Vagina (tissue), 2 donors: Measurements from ENCODE around the gene CD200R1. TPM values are rescaled to one million over a fixed set of nuclear protein-coding genes. Genes with fewer than 3 reads are reported as not detected.

Source experiments
- DNase-seq, 2 donors: peaks; one replicate each; pipeline ENCODE4 v3.0.0-alpha.2; 2017; ENCODE audit errors: extremely low spot score in 2 of 2
- H3K27ac ChIP-seq: fragments of 200-600 bp; sonication (generic); one replicate; pipeline ENCODE4 v1.5.1; 2019
- H3K27me3 ChIP-seq: fragments of 200-600 bp; sonication (generic); one replicate; pipeline ENCODE4 v1.5.1; 2019
- H3K36me3 ChIP-seq, 2 donors: fragments of 200-600 bp; sonication (generic); one replicate each; pipeline ENCODE4 v1.5.1; 2017 to 2019
- H3K4me1 ChIP-seq: fragments of 200-600 bp; sonication (generic); one replicate; pipeline ENCODE4 v1.5.1; 2019
- H3K4me3 ChIP-seq, 2 donors: fragments of 200-600 bp; sonication (generic); 1 replicate in 1 of 2; 2 replicates in 1 of 2; pipeline ENCODE4 v1.5.1; 2016 to 2019
- H3K9me3 ChIP-seq: fragments of 200-600 bp; sonication (generic); one replicate; pipeline ENCODE4 v1.5.1; 2019
- CTCF ChIP-seq, 3 experiments: fragments of 450-650 bp in 2 of 3; fragments of 200-600 bp in 1 of 3; sonication (generic) in 1 of 3; IDR thresholded peaks; one replicate each; pipeline ENCODE4 v1.5.1; 2017 to 2019; ENCODE audit warnings: antibody characterized with exemption in 3 of 3, mild to moderate bottlenecking in 2 of 3, moderate library complexity in 2 of 3
- POLR2A ChIP-seq, 2 donors: fragments of 450-650 bp; IDR thresholded peaks; one replicate each; pipeline ENCODE4 v1.6.1; 2017; ENCODE audit warnings: antibody characterized with exemption in 2 of 2, mild to moderate bottlenecking in 2 of 2, moderate library complexity in 2 of 2
- POLR2AphosphoS5 ChIP-seq, 2 donors: sonication (generic); formaldehyde crosslinking; IDR thresholded peaks; one replicate each; pipeline ENCODE4 v1.9.0; 2017; ENCODE audit warnings: antibody characterized with exemption in 2 of 2, mild to moderate bottlenecking in 2 of 2, low read depth in 1 of 2; ENCODE audit not compliant: insufficient read depth in 1 of 2
- intact Hi-C: fragments of 100-400 bp; cut with DNase I; formaldehyde crosslinking; loops from one replicate; pipeline ENCODE4 v1.15.1; 2023
- total RNA-seq: library from RNA; depleted of rRNA; stranded (reverse); fragments of >200 nt; gene quantifications from one replicate; pipeline ENCODE4 v1.2.3, GENCODE V29; 2016

Gene CD200R1
- total RNA-seq, 1 donor from 2014 or later = 0.49 TPM

GRCh38 chr3:113013593-113013992 lies 38.7 kb upstream of the CD200R1 start:
- intact Hi-C loops = no loop called here
- no peak for DNase-seq
- Histone ChIP-seq H3K36me3 (peaks cover 0 to 15% of the 10 kb centered on the region in 2 donors), H3K4me1 (peaks cover 11% of the 10 kb centered on the region), H3K9me3 (no peaks in the 10 kb centered on the region), H3K27me3 (no peaks in the 10 kb centered on the region), H3K27ac (no peak overlapping the region), H3K4me3 (no peak overlapping the region)
- TF ChIP-seq CTCF (IDR thresholded peaks at IDR 0.05) = no peak
- TF ChIP-seq POLR2A (IDR thresholded peaks at IDR 0.05) = no peak
- TF ChIP-seq POLR2AphosphoS5 (IDR thresholded peaks at IDR 0.05; ENCODE audit: insufficient read depth in 1 of 2, low read depth in 1 of 2) = no peak

GRCh38 chr3:113008117-113008516 lies 33.2 kb upstream of the CD200R1 start:
- H3K4me1 ChIP-seq = no peaks in the 10 kb centered on the region
- no peaks in the 10 kb centered on the region for H3K27me3 ChIP-seq
- TF ChIP-seq POLR2A (IDR thresholded peaks at IDR 0.05) = no peak
- no peak for TF ChIP-seq POLR2AphosphoS5 (IDR thresholded peaks at IDR 0.05; ENCODE audit: insufficient read depth in 1 of 2, low read depth in 1 of 2)
- no peak for TF ChIP-seq CTCF (IDR thresholded peaks at IDR 0.05)
- H3K9me3 ChIP-seq = no peaks in the 10 kb centered on the region
- no peak overlapping the region for H3K27ac ChIP-seq
- DNase-seq = no peak
- H3K4me3 ChIP-seq = no peak overlapping the region
- H3K36me3 ChIP-seq = peaks cover 0 to 35% of the 10 kb centered on the region in 2 donors
- intact Hi-C loops = no loop called here

GRCh38 chr3:113006359-113007056 lies 31.6 kb upstream of the CD200R1 start:
- no peak for DNase-seq

GRCh38 chr3:113005611-113006010 lies 30.7 kb upstream of the CD200R1 start:
- H3K4me3 ChIP-seq = no peak overlapping the region
- TF ChIP-seq POLR2A (IDR thresholded peaks at IDR 0.05) (no peak), CTCF (IDR thresholded peaks at IDR 0.05) (no peak), POLR2AphosphoS5 (IDR thresholded peaks at IDR 0.05; ENCODE audit: insufficient read depth in 1 of 2, low read depth in 1 of 2) (no peak)
- H3K9me3 ChIP-seq = no peaks in the 10 kb centered on the region
- no peak for DNase-seq
- no peaks in the 10 kb centered on the region for H3K4me1 ChIP-seq
- intact Hi-C loops = no loop called here
- H3K27me3 ChIP-seq = no peaks in the 10 kb centered on the region
- no peak overlapping the region for H3K27ac ChIP-seq
- peaks cover 0 to 56% of the 10 kb centered on the region in 2 donors for H3K36me3 ChIP-seq

More at GRCh38 chr3:113006359-113007056, 31.6 kb upstream of the CD200R1 start:
- Histone ChIP-seq H3K9me3 (no peaks in the 10 kb centered on the region), H3K27ac (no peak overlapping the region), H3K4me1 (no peaks in the 10 kb centered on the region), H3K36me3 (peaks cover 0 to 50% of the 10 kb centered on the region in 2 donors), H3K4me3 (no peak overlapping the region), H3K27me3 (no peaks in the 10 kb centered on the region)
- intact Hi-C loops = no loop called here
- TF ChIP-seq CTCF (IDR thresholded peaks at IDR 0.05) = no peak
- TF ChIP-seq POLR2AphosphoS5 (IDR thresholded peaks at IDR 0.05; ENCODE audit: insufficient read depth in 1 of 2, low read depth in 1 of 2) = no peak
- no peak for TF ChIP-seq POLR2A (IDR thresholded peaks at IDR 0.05)

- Histone ChIP-seq H3K27ac (no peak overlapping the region), H3K36me3 (peaks cover 0 to 56% of the 10 kb centered on the region in 2 donors), H3K9me3 (no peaks in the 10 kb centered on the region), H3K27me3 (no peaks in the 10 kb centered on the region), H3K4me3 (no peak overlapping the region), H3K4me1 (no peaks in the 10 kb centered on the region)
- TF ChIP-seq CTCF (IDR thresholded peaks at IDR 0.05) (no peak), POLR2AphosphoS5 (IDR thresholded peaks at IDR 0.05; ENCODE audit: insufficient read depth in 1 of 2, low read depth in 1 of 2) (no peak)
- intact Hi-C loops = no loop called here
- DNase-seq = no peak
Observed at GRCh38 chr3:113002679-113003078, 27.8 kb upstream of the CD200R1 start.
